Ishikawa (cell line): Measurements from ENCODE around the gene HINT3.

Experiments used
- CEBPB ChIP-seq: IDR thresholded peaks from 2 replicates; pipeline ENCODE4 v1.6.1; 2012
- RAD21 ChIP-seq: IDR thresholded peaks from 2 replicates; pipeline ENCODE4 v1.6.1; 2012; ENCODE audit warnings: low read depth
- TAF1 ChIP-seq: IDR thresholded peaks from 2 replicates; pipeline ENCODE4 v1.6.1; 2012; ENCODE audit warnings: low read depth, mild to moderate bottlenecking
- TCF12 ChIP-seq: IDR thresholded peaks from 2 replicates; pipeline ENCODE4 v1.6.1; 2012; ENCODE audit warnings: low read depth
- TF ChIP-seq, protein P1 (sequence below): IDR thresholded peaks from 2 replicates; pipeline ENCODE4 v1.6.1; 2012
- TF ChIP-seq, protein P2 (sequence below): IDR thresholded peaks from 2 replicates; pipeline ENCODE4 v1.6.1; 2012
- TF ChIP-seq, protein P3 (sequence below): IDR thresholded peaks from 2 replicates; pipeline ENCODE4 v1.6.1; 2012; ENCODE audit warnings: low read depth, mild to moderate bottlenecking

DNA sequence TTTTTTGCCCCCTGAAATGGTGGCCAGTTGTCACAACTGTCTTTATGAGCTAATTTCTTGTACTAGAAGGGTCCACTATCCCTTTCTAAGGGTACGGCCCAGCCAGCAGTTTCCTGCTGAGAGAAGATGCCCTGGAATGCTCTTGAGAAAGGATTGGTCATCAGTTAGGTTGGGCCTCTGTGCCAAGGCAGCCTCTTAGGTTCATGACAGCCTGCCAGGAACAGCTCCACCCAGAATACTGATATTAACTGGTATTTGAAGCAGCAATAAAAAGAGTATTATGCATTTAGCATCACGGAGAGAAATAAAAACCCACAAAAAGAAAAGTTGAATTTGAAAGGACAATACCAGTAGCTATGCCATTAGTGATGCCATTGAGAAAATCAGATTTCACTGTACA lies 9.0 kb upstream of the HINT3 start:
- no peak for TF ChIP-seq TCF12
- TF ChIP-seq, protein P1, sequence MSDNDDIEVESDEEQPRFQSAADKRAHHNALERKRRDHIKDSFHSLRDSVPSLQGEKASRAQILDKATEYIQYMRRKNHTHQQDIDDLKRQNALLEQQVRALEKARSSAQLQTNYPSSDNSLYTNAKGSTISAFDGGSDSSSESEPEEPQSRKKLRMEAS: no peak
- no peak for TF ChIP-seq RAD21
- TF ChIP-seq, protein P2, sequence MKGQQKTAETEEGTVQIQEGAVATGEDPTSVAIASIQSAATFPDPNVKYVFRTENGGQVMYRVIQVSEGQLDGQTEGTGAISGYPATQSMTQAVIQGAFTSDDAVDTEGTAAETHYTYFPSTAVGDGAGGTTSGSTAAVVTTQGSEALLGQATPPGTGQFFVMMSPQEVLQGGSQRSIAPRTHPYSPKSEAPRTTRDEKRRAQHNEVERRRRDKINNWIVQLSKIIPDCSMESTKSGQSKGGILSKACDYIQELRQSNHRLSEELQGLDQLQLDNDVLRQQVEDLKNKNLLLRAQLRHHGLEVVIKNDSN: no peak
- TF ChIP-seq, protein P3, sequence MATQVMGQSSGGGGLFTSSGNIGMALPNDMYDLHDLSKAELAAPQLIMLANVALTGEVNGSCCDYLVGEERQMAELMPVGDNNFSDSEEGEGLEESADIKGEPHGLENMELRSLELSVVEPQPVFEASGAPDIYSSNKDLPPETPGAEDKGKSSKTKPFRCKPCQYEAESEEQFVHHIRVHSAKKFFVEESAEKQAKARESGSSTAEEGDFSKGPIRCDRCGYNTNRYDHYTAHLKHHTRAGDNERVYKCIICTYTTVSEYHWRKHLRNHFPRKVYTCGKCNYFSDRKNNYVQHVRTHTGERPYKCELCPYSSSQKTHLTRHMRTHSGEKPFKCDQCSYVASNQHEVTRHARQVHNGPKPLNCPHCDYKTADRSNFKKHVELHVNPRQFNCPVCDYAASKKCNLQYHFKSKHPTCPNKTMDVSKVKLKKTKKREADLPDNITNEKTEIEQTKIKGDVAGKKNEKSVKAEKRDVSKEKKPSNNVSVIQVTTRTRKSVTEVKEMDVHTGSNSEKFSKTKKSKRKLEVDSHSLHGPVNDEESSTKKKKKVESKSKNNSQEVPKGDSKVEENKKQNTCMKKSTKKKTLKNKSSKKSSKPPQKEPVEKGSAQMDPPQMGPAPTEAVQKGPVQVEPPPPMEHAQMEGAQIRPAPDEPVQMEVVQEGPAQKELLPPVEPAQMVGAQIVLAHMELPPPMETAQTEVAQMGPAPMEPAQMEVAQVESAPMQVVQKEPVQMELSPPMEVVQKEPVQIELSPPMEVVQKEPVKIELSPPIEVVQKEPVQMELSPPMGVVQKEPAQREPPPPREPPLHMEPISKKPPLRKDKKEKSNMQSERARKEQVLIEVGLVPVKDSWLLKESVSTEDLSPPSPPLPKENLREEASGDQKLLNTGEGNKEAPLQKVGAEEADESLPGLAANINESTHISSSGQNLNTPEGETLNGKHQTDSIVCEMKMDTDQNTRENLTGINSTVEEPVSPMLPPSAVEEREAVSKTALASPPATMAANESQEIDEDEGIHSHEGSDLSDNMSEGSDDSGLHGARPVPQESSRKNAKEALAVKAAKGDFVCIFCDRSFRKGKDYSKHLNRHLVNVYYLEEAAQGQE: no peak
- TF ChIP-seq CEBPB: no peak
- TF ChIP-seq TAF1: no peak
